Measurements from ENCODE around the gene ZNF93. TPM values are rescaled to one million over a fixed set of nuclear protein-coding genes. Genes with fewer than 3 reads are reported as not detected.

The ZNF93 gene
- total and polyA plus RNA-seq, 2 of the 4 experiments (the other 2 are of a cell fraction) = 3.7 to 10.6 TPM

DNA sequence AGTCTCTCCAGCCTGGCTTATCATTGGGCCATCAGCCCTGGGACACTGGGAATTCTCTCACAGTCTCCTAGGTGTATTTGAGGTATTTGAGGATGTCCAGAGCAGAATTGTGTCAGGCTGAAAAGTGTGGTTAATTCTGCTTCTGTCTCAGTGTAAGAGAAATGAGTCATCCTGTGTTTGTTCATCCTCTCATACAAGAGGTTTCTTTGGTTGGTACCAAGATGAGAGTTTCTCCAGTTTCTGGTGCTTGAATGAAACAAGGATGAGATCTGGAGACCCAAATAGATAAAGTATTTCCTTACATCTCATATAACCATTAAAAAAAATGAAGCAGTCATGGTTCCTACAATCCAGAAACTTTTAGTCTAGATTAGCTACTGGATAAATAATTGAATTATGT is 27.4 kb upstream of the ZNF93 start:
- no peak for TF ChIP-seq NFE2L2 (IDR thresholded peaks at IDR 0.05; ENCODE audit: low read depth, low read length)
- TF ChIP-seq MAFK (IDR thresholded peaks at IDR 0.05; ENCODE audit: low read depth, low read length) = no peak
- TF ChIP-seq MAZ (IDR thresholded peaks at IDR 0.05; ENCODE audit: borderline replicate concordance, low read depth, low read length) = no peak
- no peak for TF ChIP-seq RCOR1 (IDR thresholded peaks at IDR 0.05; ENCODE audit: insufficient replicate concordance, low read length)
- no peak for TF ChIP-seq CHD1 (IDR thresholded peaks at IDR 0.05; ENCODE audit: low read depth, low read length)
- no peak for TF ChIP-seq FOS (IDR thresholded peaks at IDR 0.05; ENCODE audit: low read depth, low read length)
- no peak for TF ChIP-seq POLR2A (IDR thresholded peaks at IDR 0.05; ENCODE audit: low read depth, low read length)
- TF ChIP-seq, protein P1, sequence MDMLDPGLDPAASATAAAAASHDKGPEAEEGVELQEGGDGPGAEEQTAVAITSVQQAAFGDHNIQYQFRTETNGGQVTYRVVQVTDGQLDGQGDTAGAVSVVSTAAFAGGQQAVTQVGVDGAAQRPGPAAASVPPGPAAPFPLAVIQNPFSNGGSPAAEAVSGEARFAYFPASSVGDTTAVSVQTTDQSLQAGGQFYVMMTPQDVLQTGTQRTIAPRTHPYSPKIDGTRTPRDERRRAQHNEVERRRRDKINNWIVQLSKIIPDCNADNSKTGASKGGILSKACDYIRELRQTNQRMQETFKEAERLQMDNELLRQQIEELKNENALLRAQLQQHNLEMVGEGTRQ (IDR thresholded peaks at IDR 0.05; ENCODE audit: low read depth, low read length) = no peak
- TF ChIP-seq MXI1 (IDR thresholded peaks at IDR 0.05; ENCODE audit: borderline replicate concordance, low read depth, low read length) = no peak
- TF ChIP-seq CEBPB (IDR thresholded peaks at IDR 0.05; ENCODE audit: low read depth, low read length) = no peak
- TF ChIP-seq, protein P2, sequence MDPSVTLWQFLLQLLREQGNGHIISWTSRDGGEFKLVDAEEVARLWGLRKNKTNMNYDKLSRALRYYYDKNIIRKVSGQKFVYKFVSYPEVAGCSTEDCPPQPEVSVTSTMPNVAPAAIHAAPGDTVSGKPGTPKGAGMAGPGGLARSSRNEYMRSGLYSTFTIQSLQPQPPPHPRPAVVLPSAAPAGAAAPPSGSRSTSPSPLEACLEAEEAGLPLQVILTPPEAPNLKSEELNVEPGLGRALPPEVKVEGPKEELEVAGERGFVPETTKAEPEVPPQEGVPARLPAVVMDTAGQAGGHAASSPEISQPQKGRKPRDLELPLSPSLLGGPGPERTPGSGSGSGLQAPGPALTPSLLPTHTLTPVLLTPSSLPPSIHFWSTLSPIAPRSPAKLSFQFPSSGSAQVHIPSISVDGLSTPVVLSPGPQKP (IDR thresholded peaks at IDR 0.05; ENCODE audit: borderline replicate concordance, low read depth, low read length) = no peak
- TF ChIP-seq, protein P3, sequence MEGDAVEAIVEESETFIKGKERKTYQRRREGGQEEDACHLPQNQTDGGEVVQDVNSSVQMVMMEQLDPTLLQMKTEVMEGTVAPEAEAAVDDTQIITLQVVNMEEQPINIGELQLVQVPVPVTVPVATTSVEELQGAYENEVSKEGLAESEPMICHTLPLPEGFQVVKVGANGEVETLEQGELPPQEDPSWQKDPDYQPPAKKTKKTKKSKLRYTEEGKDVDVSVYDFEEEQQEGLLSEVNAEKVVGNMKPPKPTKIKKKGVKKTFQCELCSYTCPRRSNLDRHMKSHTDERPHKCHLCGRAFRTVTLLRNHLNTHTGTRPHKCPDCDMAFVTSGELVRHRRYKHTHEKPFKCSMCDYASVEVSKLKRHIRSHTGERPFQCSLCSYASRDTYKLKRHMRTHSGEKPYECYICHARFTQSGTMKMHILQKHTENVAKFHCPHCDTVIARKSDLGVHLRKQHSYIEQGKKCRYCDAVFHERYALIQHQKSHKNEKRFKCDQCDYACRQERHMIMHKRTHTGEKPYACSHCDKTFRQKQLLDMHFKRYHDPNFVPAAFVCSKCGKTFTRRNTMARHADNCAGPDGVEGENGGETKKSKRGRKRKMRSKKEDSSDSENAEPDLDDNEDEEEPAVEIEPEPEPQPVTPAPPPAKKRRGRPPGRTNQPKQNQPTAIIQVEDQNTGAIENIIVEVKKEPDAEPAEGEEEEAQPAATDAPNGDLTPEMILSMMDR (conservative IDR thresholded peaks at IDR 0.05; ENCODE audit: low read depth, low read length) = no peak
- TF ChIP-seq SMC3 (IDR thresholded peaks at IDR 0.05; ENCODE audit: low read depth, low read length) = no peak
- no peak for TF ChIP-seq BHLHE40 (IDR thresholded peaks at IDR 0.05; ENCODE audit: low read depth, low read length)
- TF ChIP-seq RFX5 (IDR thresholded peaks at IDR 0.05; ENCODE audit: low read depth, low read length) = no peak
- no peak for TF ChIP-seq RAD21 (IDR thresholded peaks at IDR 0.05; ENCODE audit: low read length)
- dilution Hi-C loops (cut with HindIII; ENCODE audit: low sequenced_read_pairs, unreplicated experiment) (no loop called here), intact Hi-C loops (cut with micrococcal nuclease) (no loop called here), in situ Hi-C loops (cut with MboI; ENCODE audit: low sequenced_read_pairs) (no loop called here)
- Histone ChIP-seq H3K36me3 (ENCODE audit: control insufficient read depth, insufficient read depth, low read length) (peaks cover 7% of the 10 kb centered on the region; the same call in 1 of the 2 replicates), H3K23ac (ENCODE audit: low read depth, low read length) (no peak overlapping the region), H3K4me2 (ENCODE audit: low read depth, low read length) (no peak overlapping the region), H2BK15ac (ENCODE audit: low read depth, low read length) (no peak overlapping the region), H2BK20ac (ENCODE audit: low read depth, low read length) (no peak overlapping the region), H2AK9ac (replicated peaks; ENCODE audit: low read depth, low read length, poor library complexity) (no peak overlapping the region), H3K9ac (ENCODE audit: low read depth, low read length) (no peak overlapping the region), H3K18ac (ENCODE audit: low read depth, low read length) (no peak overlapping the region), H4K91ac (ENCODE audit: insufficient read depth, low read depth, low read length) (no peak overlapping the region), H4K20me1 (ENCODE audit: insufficient read depth, low read length) (no peaks in the 10 kb centered on the region), H3K79me1 (ENCODE audit: low read depth in 1 of 2, low read length in 2 of 2) (peaks cover 4 to 7% of the 10 kb centered on the region in 2 experiments; a peak in 3 of 4 replicates), H3K56ac (ENCODE audit: extremely low read depth, insufficient read depth, low read length) (no peak overlapping the region), H3K4me3 (ENCODE audit: insufficient read depth, low read depth, low read length) (no peak overlapping the region), H4K5ac (ENCODE audit: low read depth, low read length) (no peak overlapping the region), H3K9me1 (ENCODE audit: insufficient read depth, low read length) (no peaks in the 10 kb centered on the region), H3K4ac (ENCODE audit: low read depth, low read length) (no peak overlapping the region), H2BK5ac (ENCODE audit: low read depth, low read length, poor library complexity, severe bottlenecking) (no peak overlapping the region), H4K8ac (ENCODE audit: low read depth in 2 of 2, low read length in 2 of 2) (no peak overlapping the region), H3K4me1 (ENCODE audit: control insufficient read depth, insufficient read depth, low read length) (no peaks in the 10 kb centered on the region), H2BK120ac (ENCODE audit: low read depth, low read length) (no peak overlapping the region), H3K9me3 (ENCODE audit: control insufficient read depth, insufficient read depth, low read length) (peaks cover 28% of the 10 kb centered on the region), H3K27ac (ENCODE audit: insufficient read depth, low read length) (no peak overlapping the region), H3K27me3 (ENCODE audit: control insufficient read depth, insufficient read depth, low read length) (no peaks in the 10 kb centered on the region), H2AK5ac (ENCODE audit: low read depth, low read length) (no peak overlapping the region), H2AFZ (replicated peaks; ENCODE audit: low read length, poor library complexity) (no peak overlapping the region), H3K14ac (replicated peaks; ENCODE audit: low read depth, low read length) (no peak overlapping the region)
- CTCF ChIA-PET = no interaction called here
- POLR2A ChIA-PET (ENCODE audit: unreplicated experiment) = no interaction called here
- no peak for ATAC-seq (ENCODE audit: low read depth)
- no TSS peak for BruUV-seq (replicated peaks)
- no peak for DNase-seq
